22Rv1 (cell line): ENCODE data around the gene DIAPH2.

Source experiments
- CTCF ChIP-seq: fragments of 450-650 bp; IDR thresholded peaks from 2 replicates; pipeline ENCODE4 v1.5.1; 2017; ENCODE audit warnings: mild to moderate bottlenecking
- ZFX ChIP-seq: fragments of 450-650 bp; IDR thresholded peaks from 2 replicates; pipeline ENCODE4 v1.6.1; 2017; ENCODE audit warnings: antibody characterized with exemption, borderline replicate concordance

GRCh38 chrX:96689991-96690390 lies 5.3 kb downstream of the DIAPH2 start:
- TF ChIP-seq CTCF (no peak), ZFX (no peak)
